ENCODE results near the gene ZBTB20.

The ZBTB20 gene

DNA sequence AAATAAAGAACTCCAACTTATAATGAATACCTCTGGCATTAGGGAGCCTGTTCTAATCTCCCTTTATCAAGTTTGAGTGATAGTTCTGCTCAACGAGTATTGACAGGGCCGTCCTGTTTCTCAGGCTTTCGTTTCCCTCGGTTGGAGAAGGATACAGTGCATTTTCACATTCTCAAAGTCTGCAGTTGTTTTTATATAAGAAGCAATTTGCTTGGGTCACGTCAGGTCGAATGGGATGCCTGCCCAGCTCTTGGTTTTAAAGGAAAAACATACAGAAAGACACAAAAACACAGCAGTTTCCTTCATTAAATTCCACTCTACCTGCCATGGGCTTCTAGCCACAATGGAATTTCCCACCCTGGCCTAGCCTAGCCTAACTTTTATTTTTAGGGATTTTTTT is 487.0 kb downstream of the ZBTB20 start:
- DNase-seq, result no peak

DNA sequence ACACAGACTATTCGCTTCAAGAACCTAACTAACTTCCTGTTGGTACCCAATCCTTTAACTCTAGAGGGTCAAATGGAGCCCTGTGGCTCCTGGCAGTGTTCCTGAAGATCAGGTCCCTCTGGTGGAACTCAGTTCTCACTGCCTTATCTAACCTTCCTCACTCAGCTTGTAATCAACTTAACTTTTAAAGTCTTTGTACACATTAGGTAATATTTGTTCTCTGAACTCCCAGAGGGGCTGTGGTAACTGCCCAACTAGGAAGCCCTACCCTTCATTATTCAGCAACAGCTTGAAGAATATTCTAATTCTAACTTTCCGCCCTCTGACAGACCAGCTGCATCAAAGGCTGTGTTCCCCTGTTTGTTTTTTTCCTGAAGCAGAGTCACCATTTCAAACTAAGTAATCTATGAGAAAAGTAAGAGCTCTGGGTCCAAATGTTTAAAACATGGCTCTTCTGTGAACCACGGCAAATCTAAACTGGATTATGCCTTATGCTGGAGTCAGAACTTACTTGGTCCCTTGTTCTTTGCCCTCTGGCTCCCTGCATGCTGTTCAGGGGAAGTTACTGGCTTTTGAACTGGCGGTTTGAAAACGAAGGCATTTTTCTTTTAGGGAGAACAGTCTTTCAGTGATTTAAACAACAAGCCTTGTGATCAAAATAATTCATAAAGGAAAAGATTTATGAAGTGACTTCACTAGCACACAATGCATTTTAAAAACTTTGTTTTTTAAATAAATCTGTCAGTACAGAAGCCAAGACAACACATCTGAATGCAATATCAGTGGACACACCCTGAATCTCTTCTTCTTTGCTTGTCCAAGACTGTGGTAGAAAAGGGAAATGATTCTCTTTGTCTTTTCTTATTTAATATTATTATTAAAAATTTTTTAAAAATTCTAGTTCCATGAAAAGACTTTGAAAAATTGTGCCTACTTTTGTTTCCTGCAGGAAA is 487.7 kb downstream of the ZBTB20 start:
- DNase-seq, result no peak

DNA sequence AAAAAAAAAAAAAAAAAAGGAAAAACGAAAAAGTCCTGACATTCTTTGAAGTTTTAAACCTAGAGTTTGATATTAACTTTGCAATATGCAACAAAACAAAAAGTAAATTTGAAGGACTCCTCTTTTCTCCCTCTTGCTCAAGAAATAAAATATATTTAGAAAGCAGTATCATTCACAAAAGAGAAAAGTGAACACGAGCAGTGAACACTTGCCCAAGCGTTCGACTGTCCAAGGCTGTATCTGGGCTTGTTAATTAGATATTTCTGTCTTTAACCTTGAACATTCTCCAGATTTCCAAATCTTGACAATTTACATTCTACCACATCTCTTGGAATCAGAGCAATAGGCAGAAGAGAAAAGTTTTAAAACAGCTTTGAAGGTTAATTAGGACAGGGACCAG is 495.5 kb downstream of the ZBTB20 start:
- no peak for DNase-seq

DNA sequence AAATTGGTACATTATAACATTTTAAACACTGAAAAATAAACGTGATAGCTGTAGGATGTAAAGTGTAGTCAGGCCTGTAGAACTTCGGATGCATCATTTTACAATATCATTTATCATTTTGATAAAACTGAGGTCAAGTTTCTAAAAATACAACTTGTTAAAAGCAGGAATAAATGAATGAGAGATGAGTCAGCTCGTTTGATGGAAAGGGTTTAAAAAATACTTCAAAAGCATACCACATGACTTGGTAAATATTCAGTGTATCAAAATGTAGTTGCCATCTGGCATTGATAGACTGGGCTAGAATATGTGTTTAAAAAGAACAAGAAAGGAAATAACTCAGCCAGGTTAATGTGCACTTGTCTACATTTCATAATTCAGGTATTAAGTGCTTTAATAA is 496.3 kb downstream of the ZBTB20 start:
- DNase-seq, result no peak

DNA sequence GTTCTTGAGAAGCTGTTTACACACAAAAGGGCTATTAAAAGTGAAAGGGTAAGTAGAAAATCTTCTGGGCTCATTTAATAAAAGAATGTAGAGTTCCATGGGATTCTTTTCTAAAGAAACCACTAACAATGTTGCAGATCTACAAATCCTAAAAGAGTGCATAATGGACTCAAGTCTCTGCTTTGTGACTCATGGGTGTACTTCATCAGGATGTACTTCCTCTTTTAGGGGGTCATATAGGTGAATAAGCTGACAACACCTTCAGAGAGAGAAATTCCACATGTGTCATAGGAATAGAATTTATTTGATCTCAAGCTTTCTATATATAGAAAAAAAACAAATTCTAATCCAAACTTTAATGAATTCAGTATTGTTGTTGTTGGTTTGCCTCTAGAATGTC is 497.8 kb downstream of the ZBTB20 start:
- DNase-seq, result no peak

DNA sequence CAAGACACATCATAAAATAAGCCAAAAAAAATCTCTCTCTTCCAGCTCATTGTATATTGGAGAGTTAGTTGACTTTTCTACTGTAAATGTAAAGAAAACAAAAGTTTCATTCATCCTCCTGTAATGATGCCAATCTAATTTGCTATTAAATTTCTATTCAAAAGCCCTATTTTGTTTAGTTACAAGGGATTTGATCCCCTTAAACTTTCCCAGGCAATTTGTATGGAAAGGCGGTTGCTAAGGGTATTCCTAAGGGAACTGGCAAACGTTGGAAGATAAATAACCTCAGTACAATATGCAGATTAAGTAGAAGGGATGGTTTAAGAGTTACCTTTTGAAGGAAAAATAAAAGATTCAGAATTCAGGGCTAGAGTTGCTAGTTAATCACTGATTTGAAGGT is 500.6 kb downstream of the ZBTB20 start:
- DNase-seq, result no peak

DNA sequence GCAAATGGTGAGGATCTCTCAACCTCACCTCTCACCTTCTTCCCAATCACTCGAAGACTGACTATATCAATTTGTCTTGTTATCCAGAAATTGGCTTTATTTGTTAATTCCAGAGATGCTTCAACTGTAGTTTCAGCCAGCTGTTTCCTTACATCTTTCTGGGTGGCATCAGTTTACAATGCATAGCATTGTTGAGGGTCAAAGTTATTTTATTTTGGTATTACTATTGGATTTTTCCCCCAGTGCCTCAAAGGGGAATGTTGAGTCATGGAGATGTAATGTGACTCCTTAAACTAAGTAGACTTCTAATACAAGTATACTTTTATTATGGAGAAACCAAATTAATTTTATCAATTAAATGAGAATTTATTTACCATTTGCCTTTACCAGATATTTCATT is 501.7 kb downstream of the ZBTB20 start:
- no peak for DNase-seq

DNA sequence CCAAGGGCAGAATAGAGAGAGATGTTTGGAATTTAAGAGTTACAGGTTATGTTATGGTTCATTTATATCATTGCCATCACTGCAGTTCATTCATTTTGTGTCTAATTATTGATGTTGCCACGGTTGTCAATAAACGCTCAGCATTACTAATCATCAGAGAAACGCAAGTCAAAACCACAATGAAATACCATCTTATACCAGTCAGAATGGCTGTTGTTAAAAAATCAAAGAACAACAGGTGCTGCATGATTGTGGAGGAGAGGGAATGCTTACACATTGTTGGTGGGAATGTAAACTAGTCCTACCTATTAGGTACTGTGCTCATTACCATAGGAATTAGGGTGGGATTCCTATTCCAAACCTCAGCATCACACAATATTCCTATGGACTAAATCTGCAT is 502.7 kb downstream of the ZBTB20 start:
- DNase-seq, result no peak

DNA sequence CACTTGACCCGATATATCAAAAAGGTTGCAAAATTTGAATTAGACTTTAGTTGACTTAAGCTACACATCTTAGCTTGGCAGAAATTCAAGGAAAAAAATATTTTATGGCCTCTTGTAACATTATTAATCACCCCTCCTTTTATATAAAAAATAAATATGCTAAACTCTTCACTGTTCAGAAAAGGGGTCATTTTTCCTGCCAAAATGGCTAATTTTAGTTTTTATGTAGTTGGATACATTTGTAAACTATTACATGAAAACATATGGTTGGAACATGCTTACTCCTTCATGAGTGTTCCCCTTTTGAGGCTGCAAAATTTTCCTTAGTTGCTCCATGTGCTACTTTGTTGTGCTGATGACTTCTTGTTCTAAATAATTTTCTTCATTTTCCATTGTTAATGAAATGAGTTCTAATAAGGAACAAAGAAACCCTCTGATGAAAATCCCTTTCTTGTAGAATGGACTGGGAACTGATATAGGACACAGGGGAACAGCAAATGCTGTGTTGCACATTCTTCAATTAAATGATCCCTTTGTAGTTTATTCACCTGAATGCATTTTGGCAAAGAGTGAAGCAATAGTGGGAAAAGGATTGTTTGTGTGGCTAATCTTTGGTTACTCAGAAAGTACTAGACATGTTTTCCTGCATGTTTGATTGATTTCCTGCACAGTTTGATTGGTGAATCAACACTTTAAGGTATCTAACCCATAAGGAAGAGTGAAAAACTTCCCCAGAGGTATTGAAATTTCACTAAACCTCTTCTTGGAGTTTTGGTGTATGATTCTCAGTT is 503.9 kb downstream of the ZBTB20 start:
- no peak for DNase-seq

DNA sequence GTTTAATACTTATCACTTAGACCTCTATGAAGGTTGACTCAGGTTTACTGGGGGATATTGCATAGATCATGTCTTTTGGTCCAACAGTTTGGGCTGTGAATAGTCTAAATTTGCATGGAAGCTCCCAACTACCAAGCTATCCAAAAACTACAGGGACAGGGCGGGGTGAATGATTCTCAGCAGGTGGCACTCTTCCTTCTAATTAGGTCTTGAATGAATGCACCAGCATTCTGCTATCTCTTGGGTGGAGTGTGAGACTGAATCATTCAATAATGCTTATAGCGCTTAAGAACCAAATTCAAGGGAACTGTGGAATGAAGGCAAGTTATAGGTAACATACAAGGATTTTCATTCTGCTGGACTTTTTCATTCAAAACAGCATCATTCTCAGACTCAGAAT is 507.0 kb downstream of the ZBTB20 start:
- DNase-seq, result no peak

DNA sequence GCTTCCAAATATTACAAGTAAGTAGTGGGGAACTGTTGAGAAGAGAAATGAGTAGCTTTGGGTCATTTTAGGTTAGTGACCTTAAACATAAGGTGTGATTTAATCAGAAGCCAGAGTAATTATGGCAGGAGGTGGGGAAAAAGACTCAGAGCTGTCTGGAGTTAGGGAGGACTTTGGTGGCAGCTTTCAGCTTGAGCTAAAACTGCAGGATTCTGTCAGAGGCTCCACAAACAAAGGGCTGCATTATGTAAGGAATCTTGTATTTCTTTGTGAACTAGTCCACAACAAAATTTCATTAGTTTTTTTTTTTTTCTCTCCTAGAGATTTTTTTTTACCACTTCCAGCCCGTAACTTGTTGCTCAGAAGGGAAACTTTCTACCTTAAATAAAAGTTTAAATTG is 507.9 kb downstream of the ZBTB20 start:
- DNase-seq, result no peak

DNA sequence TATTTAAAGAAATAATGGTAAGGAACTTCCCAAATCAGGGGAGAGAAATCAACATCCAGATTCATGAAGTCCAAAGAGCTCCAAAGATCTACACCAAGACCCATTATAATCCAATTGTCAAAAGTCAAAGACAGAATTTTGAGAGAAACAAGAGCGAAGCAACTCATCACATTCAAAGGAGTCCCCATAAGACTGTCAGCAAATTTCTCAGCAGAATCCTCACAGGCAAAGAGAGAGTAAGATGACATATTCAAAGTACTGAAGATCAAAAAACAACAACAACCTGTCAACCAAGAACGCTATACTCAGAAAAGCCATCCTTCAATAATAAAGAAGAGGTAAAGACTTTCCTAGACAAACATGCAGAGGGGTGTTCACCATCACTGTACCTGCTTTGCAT is 511.2 kb downstream of the ZBTB20 start:
- DNase-seq, result no peak

DNA sequence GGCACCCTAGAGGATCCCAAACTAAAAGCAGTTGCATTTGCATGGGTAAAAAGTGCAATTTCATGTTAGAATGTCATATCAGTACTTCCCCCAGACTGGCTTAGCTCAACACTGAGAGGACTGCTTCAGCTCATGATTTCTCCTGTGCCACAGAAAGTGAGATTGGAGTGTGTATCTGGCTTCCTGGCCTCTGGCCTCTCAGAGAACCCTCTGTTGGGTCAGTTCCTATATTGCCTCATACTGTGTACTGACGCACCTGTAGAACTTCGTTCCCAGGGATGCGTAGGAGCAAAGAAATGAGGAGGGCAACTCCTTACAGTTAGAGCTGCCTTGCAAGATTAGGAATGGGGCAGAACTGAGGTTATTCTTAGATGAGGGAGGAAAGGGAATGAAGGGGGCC is 512.5 kb downstream of the ZBTB20 start:
- no peak for DNase-seq

DNA sequence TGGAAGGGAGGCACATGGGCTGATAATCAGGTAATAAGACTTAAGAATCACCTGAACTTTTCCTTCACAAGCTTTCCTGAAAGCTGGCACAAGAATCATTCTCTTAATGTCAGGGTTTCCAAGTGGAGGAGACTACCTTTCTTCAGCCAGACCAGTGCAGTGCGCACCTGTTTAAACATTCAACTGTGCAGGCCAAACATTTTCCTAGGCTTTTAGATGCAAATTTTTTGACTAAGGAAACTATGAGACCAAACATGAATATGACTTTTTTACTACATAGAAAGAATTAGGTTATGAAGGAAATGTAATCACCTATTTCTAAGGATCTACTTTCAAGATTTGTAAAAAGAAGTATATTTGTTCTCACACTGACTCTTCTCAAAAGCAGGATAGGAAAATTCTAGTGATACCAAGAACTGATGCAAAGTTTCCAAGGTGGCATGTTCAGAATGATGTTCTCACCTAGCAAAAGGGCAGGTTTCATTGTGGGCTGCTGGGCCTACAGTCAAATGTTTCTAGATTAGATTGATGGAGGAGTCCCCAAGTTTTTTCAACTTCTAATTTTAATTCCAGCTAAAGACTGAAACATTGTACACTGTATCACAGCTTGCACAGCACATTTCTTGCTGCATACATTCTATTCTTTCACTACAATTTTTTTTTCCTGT is 514.2 kb downstream of the ZBTB20 start:
- no peak for DNase-seq

DNA sequence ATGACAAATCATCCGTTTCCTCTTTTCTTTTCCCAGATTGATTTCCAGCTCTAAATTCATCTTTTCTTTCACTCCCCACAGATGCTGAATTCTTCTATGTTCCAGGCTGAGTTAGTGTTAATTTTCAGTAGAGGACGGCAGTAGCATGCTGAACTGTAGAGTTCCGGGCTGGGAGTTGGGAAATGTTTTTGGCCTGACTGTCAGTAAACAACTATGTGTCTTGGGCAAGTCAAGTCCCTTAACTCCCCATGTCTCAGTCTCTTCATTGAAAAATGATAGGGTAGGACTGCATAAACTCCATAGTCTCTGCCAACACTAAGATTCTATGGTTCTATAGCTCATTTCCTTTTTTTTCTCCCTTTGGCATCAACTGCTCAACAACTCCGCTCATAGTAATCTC is 519.3 kb downstream of the ZBTB20 start:
- DNase-seq, result no peak

DNA sequence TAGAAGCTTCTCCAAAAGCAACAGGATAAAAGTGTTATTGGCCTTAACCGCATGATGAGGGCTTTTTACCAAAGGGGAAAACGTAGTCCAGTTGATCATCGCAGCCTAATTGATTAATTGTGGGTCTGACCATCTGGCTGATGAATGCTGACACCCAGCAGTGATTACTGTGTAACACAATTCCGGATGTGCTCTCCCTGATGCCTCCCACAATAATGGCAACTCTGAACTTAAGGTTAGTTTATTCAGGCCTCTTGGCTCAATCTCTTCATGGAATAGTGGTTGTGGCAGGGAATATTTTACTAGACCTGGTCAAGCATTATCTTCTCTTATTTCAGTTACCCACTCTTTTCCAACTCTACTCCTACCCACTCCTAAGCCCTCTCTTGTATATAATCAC is 520.3 kb downstream of the ZBTB20 start:
- DNase-seq, result no peak

DNA sequence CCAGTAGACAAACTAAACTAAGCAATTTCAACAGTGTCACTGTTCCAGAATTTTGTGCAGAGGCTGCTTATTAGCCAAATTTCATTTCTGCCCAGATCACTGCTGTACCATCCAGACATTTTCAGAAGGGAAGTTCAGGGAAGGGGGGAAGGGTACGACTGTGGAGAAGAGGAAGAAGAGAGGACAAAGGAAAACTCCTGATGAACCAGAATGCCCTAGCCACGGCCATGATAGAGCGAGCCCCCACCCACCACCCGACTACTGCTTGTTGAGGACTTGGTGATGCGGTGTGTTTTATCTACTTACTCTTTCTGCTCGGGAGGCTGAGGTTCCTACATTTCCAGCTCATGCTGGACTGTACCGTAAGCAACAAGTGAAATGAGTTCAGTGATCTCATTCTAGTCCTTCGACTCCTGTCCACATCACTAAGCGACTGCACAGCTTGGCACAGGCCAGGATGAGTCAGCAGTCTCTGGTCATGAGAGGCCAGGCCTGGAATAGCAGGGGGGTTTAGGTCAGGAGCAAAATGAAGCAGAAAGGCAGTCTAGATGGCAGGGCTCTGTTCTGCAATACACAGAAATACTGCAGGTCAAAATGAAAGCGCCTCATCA is 522.4 kb downstream of the ZBTB20 start:
- no peak for DNase-seq

DNA sequence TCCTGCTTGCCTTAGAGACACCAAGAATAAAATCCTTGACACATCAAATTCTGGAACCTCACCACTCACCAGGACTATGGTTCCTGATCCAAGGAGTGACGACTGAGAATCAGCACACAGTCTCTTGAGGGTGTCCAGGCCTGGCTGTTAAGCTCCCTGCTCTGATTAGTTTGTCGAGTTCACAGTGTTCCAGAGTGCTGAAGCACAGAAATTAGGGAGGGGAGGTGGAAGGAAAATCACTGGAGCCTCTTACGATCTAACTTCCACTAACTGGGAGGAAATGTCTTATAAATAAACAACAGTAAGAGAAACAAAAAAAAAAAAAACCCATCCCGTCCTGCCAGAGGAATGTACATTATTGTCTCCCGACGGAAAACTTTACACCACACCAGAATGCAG is 523.0 kb downstream of the ZBTB20 start:
- DNase-seq, result no peak

DNA sequence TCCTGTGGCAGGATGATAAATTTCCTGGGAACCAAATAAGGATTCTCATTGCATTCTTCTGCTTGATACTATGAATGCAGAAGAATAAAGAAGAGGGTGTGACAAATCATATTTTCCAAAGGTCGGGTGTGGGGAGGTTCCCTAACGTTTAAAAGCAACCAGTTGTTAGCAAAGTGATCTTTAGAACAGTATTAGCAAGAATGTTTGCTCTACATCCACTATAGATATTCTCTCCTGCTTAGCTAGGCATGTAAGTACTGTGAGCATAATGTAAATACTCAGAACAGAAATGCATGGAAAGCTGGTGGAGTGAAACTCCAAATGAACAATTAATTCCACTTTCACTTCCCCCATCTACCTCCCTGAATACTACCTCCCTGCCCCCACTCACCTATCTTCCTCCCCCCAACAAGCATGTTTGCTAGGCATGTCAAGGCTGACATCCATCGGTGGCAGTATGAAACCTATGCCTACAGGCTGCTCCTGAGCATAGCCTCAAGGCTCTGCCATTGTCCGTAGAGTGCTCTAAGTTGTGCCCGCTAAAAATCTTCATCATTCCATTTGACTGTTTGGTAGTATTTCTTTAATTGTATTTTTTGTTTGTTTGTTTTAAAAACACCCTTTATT is 523.6 kb downstream of the ZBTB20 start:
- DNase-seq, result no peak

DNA sequence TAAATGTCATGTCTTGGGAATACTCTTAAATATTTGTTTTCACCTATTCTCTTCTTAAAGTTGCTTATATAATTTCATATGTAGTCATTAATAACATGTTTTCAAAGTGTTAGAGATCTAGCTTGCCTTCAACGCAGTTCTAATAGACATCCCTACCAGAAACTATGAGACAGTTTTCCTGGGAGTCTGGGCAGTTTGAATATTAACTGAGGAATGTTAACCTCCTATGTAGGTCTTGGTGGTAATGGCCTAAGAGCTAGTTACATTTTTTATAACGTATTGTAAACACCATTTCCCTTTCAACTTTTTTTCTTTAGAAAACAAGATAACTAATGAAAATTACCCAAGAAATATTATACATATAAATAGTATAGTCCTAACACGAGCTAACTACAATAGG is 525.1 kb downstream of the ZBTB20 start:
- DNase-seq, result no peak

DNA sequence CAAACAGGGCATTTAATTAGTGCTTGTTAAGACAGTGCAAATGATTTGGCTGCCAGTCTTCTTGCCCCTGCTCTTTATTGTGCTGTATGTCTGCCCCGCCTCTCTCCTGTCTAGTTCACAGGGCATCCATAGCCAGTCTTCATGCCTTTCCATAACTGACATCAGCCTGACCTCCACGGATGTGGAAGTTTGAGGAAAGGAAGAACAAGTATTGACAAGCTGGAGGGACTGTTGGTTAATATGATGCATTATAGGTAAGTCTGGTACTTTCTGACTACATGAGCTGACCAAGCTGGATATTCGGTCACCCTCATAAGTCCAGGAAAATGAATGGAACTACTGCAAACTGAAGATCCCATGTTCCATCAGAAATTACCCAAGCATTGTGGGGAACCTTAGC is 527.3 kb downstream of the ZBTB20 start:
- no peak for DNase-seq

DNA sequence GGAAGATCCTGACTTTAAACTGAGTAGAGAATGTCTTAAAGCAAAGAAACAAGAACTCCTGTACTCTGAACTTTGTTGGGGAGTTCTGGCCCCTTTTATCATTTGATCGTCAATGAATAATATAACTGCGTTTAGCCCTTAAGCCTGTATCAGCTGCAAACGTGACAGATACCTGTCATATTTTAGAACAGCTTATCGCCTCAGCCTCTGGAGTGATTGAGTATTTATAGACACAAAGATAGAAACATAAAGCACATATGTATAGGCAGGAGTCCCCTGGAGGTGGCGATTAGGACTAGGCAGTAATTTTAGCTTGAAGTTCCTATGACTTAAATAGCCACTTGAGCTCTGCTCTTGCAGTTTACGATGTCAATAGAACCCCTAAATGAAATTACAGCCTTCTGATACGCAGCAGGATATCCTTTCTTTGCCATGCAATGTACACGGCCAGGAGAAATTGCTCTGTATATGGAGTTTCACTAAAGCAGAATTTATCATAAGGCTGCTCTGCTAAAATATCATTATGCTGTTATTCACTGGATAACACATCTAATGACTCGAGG is 531.5 kb downstream of the ZBTB20 start:
- no peak for DNase-seq
